Ovary (tissue), 9 donors: ENCODE results near the gene ATP8B1. TPM values are rescaled to one million over a fixed set of nuclear protein-coding genes. Genes with fewer than 3 reads are reported as not detected.

Source experiments
- DNase-seq, 5 donors: peaks; one replicate each; pipeline ENCODE4 v3.0.0-alpha.2; 2019 to 2020
- H3K27ac ChIP-seq, 2 donors: fragments of 200-600 bp; one replicate each; pipeline versions ENCODE4 v1.5.1 to v1.8.0; 2019 to 2022
- H3K27me3 ChIP-seq: fragments of 200-600 bp; one replicate; pipeline ENCODE4 v1.8.0; 2022
- H3K36me3 ChIP-seq: fragments of 200-600 bp; sonication (generic); one replicate; pipeline ENCODE4 v1.5.1; 2019
- H3K4me1 ChIP-seq: one replicate; pipeline ENCODE4 v1.8.1; 2013; ENCODE audit warnings: mild to moderate bottlenecking, moderate library complexity; ENCODE audit not compliant: insufficient read depth
- H3K4me3 ChIP-seq: fragments of 200-600 bp; sonication (generic); one replicate; pipeline ENCODE4 v1.5.1; 2017
- H3K9me3 ChIP-seq, 2 donors: fragments of 200-600 bp in 1 of 2; sonication (generic) in 1 of 2; one replicate each; pipeline versions ENCODE4 v1.5.1 to v1.8.1; 2013 to 2019; ENCODE audit warnings: mild to moderate bottlenecking in 1 of 2, moderate library complexity in 1 of 2
- EP300 ChIP-seq: sonication (generic); formaldehyde crosslinking; IDR thresholded peaks from one replicate; pipeline ENCODE4 v1.6.1; 2017; ENCODE audit warnings: antibody characterized with exemption
- POLR2A ChIP-seq: fragments of 450-650 bp; IDR thresholded peaks from one replicate; pipeline ENCODE4 v1.6.1; 2017; ENCODE audit warnings: antibody characterized with exemption, mild to moderate bottlenecking, moderate library complexity
- WGBS, 3 donors: extraction: QIAGEN DNeasy Blood & Tissue Kit in 1 of 3; methylation state at CpG; one replicate each; pipeline versions ENCODE4 v1.1.5 to v1.1.7; 2013 to 2017; 5-methylcytosine and 5-hydroxymethylcytosine counted together
- intact Hi-C, 4 donors: fragments of 100-400 bp; cut with DNase I; formaldehyde crosslinking; loops; one replicate each; pipeline versions ENCODE4 v1.11.0 to v1.15.1; 2022 to 2023
- polyA plus RNA-seq, 2 donors: library from polyadenylated mRNA; stranded (reverse); fragments of 200-250 nt in 1 of 2; fragments of 350-450 nt in 1 of 2; fragmentation: Illumina TruSeq in 1 of 2; extraction: RNeasy Lipid Tissue Mini Kit (QIAGEN cat#74804) in 1 of 2; gene quantifications; one replicate each; pipeline ENCODE4 v1.2.3, GENCODE V29; 2013 to 2014
- total RNA-seq, 7 donors: library from RNA; depleted of rRNA in 2 of 7; stranded (reverse); fragments of >200 nt in 2 of 7; fragmentation: NEBNext Ultra II Directional in 3 of 7; extraction: Animal tissue kit (Norgen Biotek cat#: 25700) in 3 of 7; gene quantifications; one replicate each; pipeline versions ENCODE4 v1.1.0 to v1.2.4, GENCODE V29; 2016 to 2023
- TF ChIP-seq, protein P1 (sequence below), 3 donors: fragments of 450-650 bp in 2 of 3; fragments of 200-600 bp in 1 of 3; IDR thresholded peaks; one replicate each; pipeline versions ENCODE4 v1.5.1 to v1.8.0; 2016 to 2022; ENCODE audit warnings: antibody characterized with exemption in 3 of 3, mild to moderate bottlenecking in 1 of 3
- donor health status: DM: no; HTN: no; CAD: no; lungs with moderate emphysema.
- donor health status: DM: no; HTN: no; CAD: no.
- donor health status: Bipolar disorder and iron deficiency.
- donor health status: DM: yes; HTN: yes; CAD: no.
- donor health status: DM: no; HTN: no; CAD: no.
- donor health status: DM: yes; HTN: yes; CAD: no.

ATP8B1 gene
- total and polyA plus RNA-seq, 9 donors, result 1.4 to 13.2 (median 5.2) TPM

DNA sequence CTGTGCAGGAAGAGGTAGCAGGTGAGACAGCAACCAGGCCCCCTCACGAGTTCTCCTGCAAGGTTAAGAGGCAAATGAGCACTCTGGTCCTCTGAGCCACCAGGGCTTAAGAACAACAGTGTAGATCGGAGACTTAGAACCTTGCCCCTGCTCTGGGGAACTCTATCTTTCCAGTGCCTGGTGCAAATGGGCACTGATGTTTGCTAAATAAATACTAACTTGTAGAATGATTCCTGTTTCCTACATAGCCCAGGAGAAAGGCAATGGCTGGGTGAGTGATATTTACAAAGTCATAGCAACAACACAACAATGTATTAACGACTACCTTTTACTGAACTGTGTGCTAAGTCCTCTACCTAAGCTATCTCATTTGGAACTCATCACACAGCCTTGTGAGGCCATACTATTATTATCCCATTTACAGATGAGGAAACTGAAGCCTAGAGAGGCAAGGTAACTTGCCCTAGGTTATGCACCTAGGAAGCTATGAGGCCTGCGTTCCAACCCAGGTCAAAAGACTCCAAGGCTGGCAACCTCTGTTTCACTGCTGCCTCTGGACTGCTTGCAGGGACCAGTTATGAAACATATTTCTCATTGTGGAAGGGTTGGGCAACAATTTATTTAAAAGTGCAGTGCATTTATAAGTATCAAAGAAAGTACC, 4.3 kb downstream of the ATP8B1 start:
- H3K4me3 ChIP-seq, result no peak overlapping the region
- 90 to 95% (median 92%) methylated on average over 4 of the region's 4 CpGs for WGBS, 3 donors

DNA sequence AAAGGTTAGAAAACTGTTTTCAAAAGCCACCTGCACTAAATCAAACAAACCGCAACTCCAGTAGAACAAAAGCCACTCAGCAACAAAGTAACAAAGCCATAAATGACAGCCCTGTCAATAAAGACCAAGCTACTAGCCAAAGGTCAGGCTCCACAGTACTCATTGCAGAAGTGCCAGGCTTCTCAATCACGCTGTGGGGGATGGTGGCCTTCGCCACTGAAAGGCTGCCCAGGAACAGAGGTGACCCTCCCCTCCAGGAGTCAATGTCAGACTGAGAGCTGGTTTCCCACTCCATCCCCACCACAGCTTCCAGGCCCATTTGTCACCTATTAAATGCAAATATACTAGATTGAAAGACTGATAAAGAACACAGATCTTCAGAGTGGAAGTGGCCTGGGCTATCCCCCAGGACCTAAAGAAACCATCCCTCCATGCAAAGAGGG, 5.9 kb downstream of the ATP8B1 start:
- TF ChIP-seq, protein P1, sequence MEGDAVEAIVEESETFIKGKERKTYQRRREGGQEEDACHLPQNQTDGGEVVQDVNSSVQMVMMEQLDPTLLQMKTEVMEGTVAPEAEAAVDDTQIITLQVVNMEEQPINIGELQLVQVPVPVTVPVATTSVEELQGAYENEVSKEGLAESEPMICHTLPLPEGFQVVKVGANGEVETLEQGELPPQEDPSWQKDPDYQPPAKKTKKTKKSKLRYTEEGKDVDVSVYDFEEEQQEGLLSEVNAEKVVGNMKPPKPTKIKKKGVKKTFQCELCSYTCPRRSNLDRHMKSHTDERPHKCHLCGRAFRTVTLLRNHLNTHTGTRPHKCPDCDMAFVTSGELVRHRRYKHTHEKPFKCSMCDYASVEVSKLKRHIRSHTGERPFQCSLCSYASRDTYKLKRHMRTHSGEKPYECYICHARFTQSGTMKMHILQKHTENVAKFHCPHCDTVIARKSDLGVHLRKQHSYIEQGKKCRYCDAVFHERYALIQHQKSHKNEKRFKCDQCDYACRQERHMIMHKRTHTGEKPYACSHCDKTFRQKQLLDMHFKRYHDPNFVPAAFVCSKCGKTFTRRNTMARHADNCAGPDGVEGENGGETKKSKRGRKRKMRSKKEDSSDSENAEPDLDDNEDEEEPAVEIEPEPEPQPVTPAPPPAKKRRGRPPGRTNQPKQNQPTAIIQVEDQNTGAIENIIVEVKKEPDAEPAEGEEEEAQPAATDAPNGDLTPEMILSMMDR (IDR thresholded peaks at IDR 0.05), result no peak
- TF ChIP-seq EP300, result no peak
- TF ChIP-seq POLR2A, result no peak
- DNase-seq, result no peak
- Histone ChIP-seq H3K36me3 (no peaks in the 10 kb centered on the region), H3K4me3 (no peak overlapping the region), H3K4me1 (peaks cover 2% of the 10 kb centered on the region), H3K27ac (no peak overlapping the region), H3K27me3 (no peaks in the 10 kb centered on the region), H3K9me3 (no peaks in the 10 kb centered on the region)
- intact Hi-C loops, result no loop called here
- WGBS, 3 donors, result 80 to 92% (median 90%) methylated on average over 3 of the region's 3 CpGs

More for the DNA sequence above, 4.3 kb downstream of the ATP8B1 start:
- Histone ChIP-seq H3K27me3 (no peaks in the 10 kb centered on the region), H3K27ac (no peak overlapping the region), H3K36me3 (no peaks in the 10 kb centered on the region), H3K9me3 (no peaks in the 10 kb centered on the region), H3K4me1 (peaks cover 6% of the 10 kb centered on the region)
- intact Hi-C loops, result no loop called here
- TF ChIP-seq, protein P1 (IDR thresholded peaks at IDR 0.05), result no peak
- TF ChIP-seq EP300 (no peak), POLR2A (no peak)
- DNase-seq, result no peak

DNA sequence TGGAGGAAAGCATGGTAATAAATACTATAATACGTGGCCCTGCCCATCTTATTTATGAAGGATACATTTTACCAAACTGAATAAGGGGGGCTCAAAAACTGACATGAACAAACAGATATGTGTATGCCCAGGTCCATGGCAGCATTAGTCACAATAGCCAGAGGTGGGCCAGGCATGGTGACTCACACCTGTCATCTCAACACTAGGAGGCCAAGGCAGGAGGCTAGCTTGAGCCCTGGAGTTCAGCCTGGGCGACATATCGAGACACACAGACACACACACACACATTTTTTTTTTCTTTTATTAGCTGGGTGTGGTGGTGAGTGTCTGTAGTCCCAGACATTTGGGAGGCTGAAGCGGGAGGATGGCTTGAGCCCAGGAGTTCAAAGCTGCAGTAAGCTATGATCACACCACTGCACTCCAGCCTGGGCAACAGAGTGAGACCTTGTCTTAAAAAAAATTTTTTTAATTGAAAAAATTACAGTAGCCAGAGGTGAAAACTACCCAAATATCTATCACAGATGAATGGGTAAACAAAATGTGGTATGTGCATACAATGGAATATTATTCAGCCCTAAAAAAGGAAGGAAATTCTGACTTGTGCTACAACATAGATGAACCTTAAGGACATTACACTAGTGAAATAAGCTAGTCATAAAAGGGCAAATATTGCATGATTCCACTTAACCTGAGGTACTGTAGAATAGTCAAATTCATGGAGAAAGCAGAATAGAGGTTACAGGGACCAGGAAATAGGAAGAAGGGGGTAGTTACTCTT, 8.0 kb downstream of the ATP8B1 start:
- no peak overlapping the region for H3K27ac ChIP-seq
- no peaks in the 10 kb centered on the region for H3K4me1 ChIP-seq
- H3K4me3 ChIP-seq, result no peak overlapping the region
- 96 to 98% (median 96%) methylated on average over 4 of the region's 4 CpGs for WGBS, 3 donors
- no peaks in the 10 kb centered on the region for H3K27me3 ChIP-seq
- TF ChIP-seq EP300 (no peak), POLR2A (no peak)
- TF ChIP-seq, protein P1 (IDR thresholded peaks at IDR 0.05), result no peak
- H3K9me3 ChIP-seq, result no peaks in the 10 kb centered on the region
- intact Hi-C loops, result no loop called here
- H3K36me3 ChIP-seq, result no peaks in the 10 kb centered on the region
- no peak for DNase-seq

DNA sequence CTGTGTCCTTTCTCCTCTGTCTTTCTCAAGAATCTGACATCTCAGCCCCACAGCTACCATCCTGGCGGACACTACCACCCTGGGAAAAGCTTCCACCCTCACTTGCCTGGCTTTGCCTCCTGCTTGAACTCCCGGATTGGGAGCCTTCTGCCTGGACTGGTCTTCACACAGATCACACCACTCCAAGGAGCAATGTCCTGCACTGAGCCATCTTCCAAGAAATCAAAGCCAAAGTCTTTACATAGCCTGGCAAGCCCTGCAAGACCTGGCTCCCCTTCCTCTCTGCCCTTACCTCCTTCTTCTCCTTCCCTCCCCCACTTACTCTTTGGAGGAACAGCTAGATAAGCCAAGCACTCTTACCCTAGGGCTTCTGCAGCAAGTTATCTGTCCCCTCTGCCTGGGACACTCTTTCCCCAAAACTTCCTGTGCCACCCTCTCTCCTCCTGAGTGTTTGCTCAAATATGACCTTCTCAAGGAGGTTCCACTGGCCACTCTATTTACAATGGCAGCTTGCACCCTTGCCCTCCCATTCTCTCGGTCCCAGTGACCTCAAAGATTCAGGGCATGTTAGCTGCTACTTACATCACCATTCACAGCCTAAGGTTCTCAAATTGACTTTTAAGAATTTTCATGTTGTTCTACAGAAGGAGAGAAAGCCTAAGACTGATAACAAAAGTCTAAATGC, 9.7 kb downstream of the ATP8B1 start:
- Histone ChIP-seq H3K27ac (no peak overlapping the region), H3K36me3 (no peaks in the 10 kb centered on the region), H3K4me1 (peaks cover 3% of the 10 kb centered on the region), H3K4me3 (no peak overlapping the region), H3K27me3 (no peaks in the 10 kb centered on the region), H3K9me3 (no peaks in the 10 kb centered on the region)
- 55 to 74% (median 69%) methylated on average over 3 of the region's 3 CpGs for WGBS, 3 donors
- TF ChIP-seq EP300 (no peak), POLR2A (no peak)
- TF ChIP-seq, protein P1 (IDR thresholded peaks at IDR 0.05), result no peak
- intact Hi-C loops, result no loop called here
- no peak for DNase-seq
